Hepatic stellate cell (primary cell): Measurements from ENCODE around the gene SENP2.
"Not testable (repeated sequence)": the region's sequence is repeated elsewhere in the genome, so short reads cannot be mapped to it uniquely, and the experiment has no call there.

ENCODE experiments used
- DNase-seq: peaks from one replicate; pipeline ENCODE4 v3.0.0; 2011; ENCODE audit warnings: low spot score

Gene SENP2

GRCh38 chr3:185586686-185587039 is 568 bp downstream of the SENP2 start:
- DNase-seq: no peak

- no peak for DNase-seq
Measured at GRCh38 chr3:185594073-185594472, 8.0 kb downstream of the SENP2 start.

GRCh38 chr3:185595526-185595925 is 9.4 kb downstream of the SENP2 start:
- no peak for DNase-seq

GRCh38 chr3:185605566-185605965 is 19.5 kb downstream of the SENP2 start:
- DNase-seq: no peak

GRCh38 chr3:185606196-185606595 is 20.1 kb downstream of the SENP2 start:
- no peak for DNase-seq

- no peak for DNase-seq
Measured at GRCh38 chr3:185613016-185613415, 26.9 kb downstream of the SENP2 start.

GRCh38 chr3:185623939-185624665 is 38.0 kb downstream of the SENP2 start:
- no peak for DNase-seq

- DNase-seq: no peak
Measured at GRCh38 chr3:185625784-185626183, 39.7 kb downstream of the SENP2 start.

GRCh38 chr3:185629554-185630181 is 43.6 kb downstream of the SENP2 start:
- DNase-seq: no peak

GRCh38 chr3:185630182-185630622 is 44.1 kb downstream of the SENP2 start:
- peak; percentile 33 for DNase-seq

GRCh38 chr3:185631108-185631507 is 45.0 kb downstream of the SENP2 start:
- DNase-seq: no peak

- no peak for DNase-seq
Measured at GRCh38 chr3:185631508-185632206, 45.6 kb downstream of the SENP2 start.

- no peak for DNase-seq
Measured at GRCh38 chr3:185632996-185633395, 46.9 kb downstream of the SENP2 start.

GRCh38 chr3:185637388-185637787 is 51.3 kb downstream of the SENP2 start:
- no peak for DNase-seq

GRCh38 chr3:185638651-185639050 is 52.6 kb downstream of the SENP2 start:
- DNase-seq: not testable (repeated sequence)

GRCh38 chr3:185639632-185640206 is 53.6 kb downstream of the SENP2 start:
- no peak for DNase-seq

- DNase-seq: no peak
Measured at GRCh38 chr3:185640308-185640707, 54.2 kb downstream of the SENP2 start.

- DNase-seq: not testable (repeated sequence)
Measured at GRCh38 chr3:185645191-185645590, 59.1 kb downstream of the SENP2 start.

- no peak for DNase-seq
Measured at GRCh38 chr3:185645596-185646381, 59.7 kb downstream of the SENP2 start.

GRCh38 chr3:185646382-185647133 is 60.5 kb downstream of the SENP2 start:
- no peak for DNase-seq
